ENCODE results near the gene CEND1.

DNA sequence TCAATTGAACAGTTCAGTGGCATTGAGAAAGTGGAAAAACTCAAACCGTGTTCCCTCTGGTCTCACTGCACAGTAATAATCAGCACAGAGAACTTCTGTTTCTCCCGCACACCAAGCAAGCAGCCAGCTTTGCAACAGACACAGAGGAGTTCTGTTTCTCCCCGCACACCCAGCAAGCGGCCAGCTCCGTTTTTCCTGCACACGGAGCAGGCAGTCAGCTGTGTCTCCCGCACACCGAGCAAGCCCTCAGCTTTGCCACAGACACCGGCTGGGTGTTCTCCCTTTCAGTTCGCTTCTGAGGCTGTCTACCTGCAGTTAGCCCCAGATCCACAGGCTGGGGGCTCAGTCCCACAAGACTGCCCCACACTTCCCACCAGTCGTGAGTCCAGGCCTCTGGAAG is 52.5 kb downstream of the CEND1 start:
- TF ChIP-seq ZNF274 (IDR thresholded peaks at IDR 0.05; ENCODE audit: low read depth, low read length): no peak
- TF ChIP-seq YY1 (IDR thresholded peaks at IDR 0.05; ENCODE audit: insufficient read depth, insufficient read length): no peak

All from NT2/D1 (cell line).